Activated naive CD8-positive, alpha-beta T cell (primary cell): ENCODE data around the gene SHCBP1L.
"Not testable (repeated sequence)": the region's sequence is repeated elsewhere in the genome, so short reads cannot be mapped to it uniquely, and the experiment has no call there.

Experiments used
- H3K27ac Mint-ChIP-seq: one replicate; pipeline ENCODE4 v1.8.0; 2021; ENCODE audit warnings: mixed read lengths
- H3K27me3 Mint-ChIP-seq: one replicate; pipeline ENCODE4 v1.8.0; 2021; ENCODE audit warnings: mixed read lengths
- H3K36me3 Mint-ChIP-seq: one replicate; pipeline ENCODE4 v1.8.0; 2021; ENCODE audit warnings: mixed read lengths
- H3K4me1 Mint-ChIP-seq: one replicate; pipeline ENCODE4 v1.8.0; 2021; ENCODE audit warnings: low read depth, mixed read lengths
- H3K4me3 Mint-ChIP-seq: one replicate; pipeline ENCODE4 v1.8.0; 2021; ENCODE audit warnings: mild to moderate bottlenecking, mixed read lengths
- H3K9me3 Mint-ChIP-seq: one replicate; pipeline ENCODE4 v1.8.0; 2021; ENCODE audit warnings: low read depth, mixed read lengths

The SHCBP1L gene

GRCh38 chr1:182972829-182973228 is 19.9 kb upstream of the SHCBP1L start:
- H3K27me3 Mint-ChIP-seq: peaks cover 4% of the 10 kb centered on the region
- H3K9me3 Mint-ChIP-seq: no peaks in the 10 kb centered on the region
- no peaks in the 10 kb centered on the region for H3K36me3 Mint-ChIP-seq
- H3K4me3 Mint-ChIP-seq: no peak overlapping the region
- no peak overlapping the region for H3K27ac Mint-ChIP-seq
- H3K4me1 Mint-ChIP-seq: no peaks in the 10 kb centered on the region

GRCh38 chr1:182972231-182972630 is 19.3 kb upstream of the SHCBP1L start:
- Mint-ChIP-seq H3K27me3 (peaks cover 4% of the 10 kb centered on the region), H3K27ac (no peak overlapping the region), H3K4me1 (no peaks in the 10 kb centered on the region), H3K36me3 (no peaks in the 10 kb centered on the region), H3K4me3 (no peak overlapping the region), H3K9me3 (no peaks in the 10 kb centered on the region)

- Mint-ChIP-seq H3K27me3 (peaks cover 4% of the 10 kb centered on the region), H3K4me1 (no peaks in the 10 kb centered on the region), H3K9me3 (no peaks in the 10 kb centered on the region), H3K27ac (no peak overlapping the region), H3K36me3 (no peaks in the 10 kb centered on the region), H3K4me3 (no peak overlapping the region)
These were observed 18.3 kb upstream of the SHCBP1L start for GRCh38 chr1:182971219-182971618.

GRCh38 chr1:182968836-182969734 is 16.1 kb upstream of the SHCBP1L start:
- no peak overlapping the region for H3K4me3 Mint-ChIP-seq
- H3K27me3 Mint-ChIP-seq: peaks cover 6% of the 10 kb centered on the region
- no peaks in the 10 kb centered on the region for H3K4me1 Mint-ChIP-seq
- no peak overlapping the region for H3K27ac Mint-ChIP-seq
- H3K36me3 Mint-ChIP-seq: no peaks in the 10 kb centered on the region
- H3K9me3 Mint-ChIP-seq: no peaks in the 10 kb centered on the region

- no peaks in the 10 kb centered on the region for H3K4me1 Mint-ChIP-seq
- no peaks in the 10 kb centered on the region for H3K36me3 Mint-ChIP-seq
- no peak overlapping the region for H3K27ac Mint-ChIP-seq
- no peaks in the 10 kb centered on the region for H3K9me3 Mint-ChIP-seq
- H3K27me3 Mint-ChIP-seq: peaks cover 6% of the 10 kb centered on the region
- no peak overlapping the region for H3K4me3 Mint-ChIP-seq
These were observed 15.3 kb upstream of the SHCBP1L start for GRCh38 chr1:182968151-182968741.

GRCh38 chr1:182965861-182966260 is 12.9 kb upstream of the SHCBP1L start:
- Mint-ChIP-seq H3K27ac (no peak overlapping the region), H3K4me1 (no peaks in the 10 kb centered on the region), H3K4me3 (no peak overlapping the region)

GRCh38 chr1:182965096-182965495 is 12.1 kb upstream of the SHCBP1L start:
- peaks cover 6% of the 10 kb centered on the region for H3K27me3 Mint-ChIP-seq
- no peak overlapping the region for H3K27ac Mint-ChIP-seq
- no peaks in the 10 kb centered on the region for H3K4me1 Mint-ChIP-seq
- no peaks in the 10 kb centered on the region for H3K36me3 Mint-ChIP-seq
- no peaks in the 10 kb centered on the region for H3K9me3 Mint-ChIP-seq
- no peak overlapping the region for H3K4me3 Mint-ChIP-seq

More at GRCh38 chr1:182965861-182966260, 12.9 kb upstream of the SHCBP1L start:
- no peaks in the 10 kb centered on the region for H3K36me3 Mint-ChIP-seq
- H3K9me3 Mint-ChIP-seq: no peaks in the 10 kb centered on the region
- peaks cover 6% of the 10 kb centered on the region for H3K27me3 Mint-ChIP-seq

GRCh38 chr1:182962554-182963115 is 9.7 kb upstream of the SHCBP1L start:
- Mint-ChIP-seq H3K27ac (no peak overlapping the region), H3K4me1 (no peaks in the 10 kb centered on the region), H3K4me3 (no peak overlapping the region)

GRCh38 chr1:182960046-182960445 is 7.1 kb upstream of the SHCBP1L start:
- H3K4me1 Mint-ChIP-seq: no peaks in the 10 kb centered on the region
- no peaks in the 10 kb centered on the region for H3K36me3 Mint-ChIP-seq
- no peak overlapping the region for H3K4me3 Mint-ChIP-seq
- peaks cover 3% of the 10 kb centered on the region for H3K9me3 Mint-ChIP-seq
- peaks cover 9% of the 10 kb centered on the region for H3K27me3 Mint-ChIP-seq
- no peak overlapping the region for H3K27ac Mint-ChIP-seq

More at GRCh38 chr1:182962554-182963115, 9.7 kb upstream of the SHCBP1L start:
- Mint-ChIP-seq H3K27me3 (peaks cover 4% of the 10 kb centered on the region), H3K36me3 (no peaks in the 10 kb centered on the region), H3K9me3 (no peaks in the 10 kb centered on the region)

GRCh38 chr1:182957902-182958395 is 5.0 kb upstream of the SHCBP1L start:
- Mint-ChIP-seq H3K9me3 (peaks cover 3% of the 10 kb centered on the region), H3K4me1 (peaks cover 1% of the 10 kb centered on the region), H3K27me3 (peaks cover 13% of the 10 kb centered on the region), H3K27ac (no peak overlapping the region), H3K4me3 (no peak overlapping the region), H3K36me3 (no peaks in the 10 kb centered on the region)

- no peak overlapping the region for H3K27ac Mint-ChIP-seq
- H3K36me3 Mint-ChIP-seq: no peaks in the 10 kb centered on the region
- H3K4me3 Mint-ChIP-seq: no peak overlapping the region
- H3K27me3 Mint-ChIP-seq: peaks cover 18% of the 10 kb centered on the region
- H3K4me1 Mint-ChIP-seq: peaks cover 5% of the 10 kb centered on the region
- peaks cover 3% of the 10 kb centered on the region for H3K9me3 Mint-ChIP-seq
These were observed 3.9 kb upstream of the SHCBP1L start for GRCh38 chr1:182956708-182957365.

GRCh38 chr1:182955596-182956588 is 2.9 kb upstream of the SHCBP1L start:
- Mint-ChIP-seq H3K27ac (no peak overlapping the region), H3K9me3 (peaks cover 3% of the 10 kb centered on the region), H3K4me3 (no peak overlapping the region), H3K4me1 (peaks cover 5% of the 10 kb centered on the region), H3K27me3 (peaks cover 21% of the 10 kb centered on the region), H3K36me3 (no peaks in the 10 kb centered on the region)

- H3K4me1 Mint-ChIP-seq: peaks cover 5% of the 10 kb centered on the region
- peaks cover 21% of the 10 kb centered on the region for H3K27me3 Mint-ChIP-seq
- no peaks in the 10 kb centered on the region for H3K36me3 Mint-ChIP-seq
- peaks cover 3% of the 10 kb centered on the region for H3K9me3 Mint-ChIP-seq
- no peak overlapping the region for H3K4me3 Mint-ChIP-seq
- H3K27ac Mint-ChIP-seq: no peak overlapping the region
These were observed 860 bp upstream of the SHCBP1L start for GRCh38 chr1:182953826-182954225.

GRCh38 chr1:182943336-182943735 is 9.6 kb downstream of the SHCBP1L start:
- not testable (repeated sequence) for H3K27ac Mint-ChIP-seq, H3K4me3 Mint-ChIP-seq, H3K9me3 Mint-ChIP-seq, H3K36me3 Mint-ChIP-seq, H3K4me1 Mint-ChIP-seq
- peaks cover 16% of the 10 kb centered on the region for H3K27me3 Mint-ChIP-seq
